NCI-H748 (cell line): ENCODE results near the gene KLF11.
A peak's percentile ranks its signal among the peaks of the same experiment; 100 is the strongest.

Experiments used
- DNase-seq: peaks from one replicate; lab custom pipeline; 2025; ENCODE audit not compliant: unreplicated experiment; lab: John Stamatoyannopoulos, UW

The KLF11 gene

DNA sequence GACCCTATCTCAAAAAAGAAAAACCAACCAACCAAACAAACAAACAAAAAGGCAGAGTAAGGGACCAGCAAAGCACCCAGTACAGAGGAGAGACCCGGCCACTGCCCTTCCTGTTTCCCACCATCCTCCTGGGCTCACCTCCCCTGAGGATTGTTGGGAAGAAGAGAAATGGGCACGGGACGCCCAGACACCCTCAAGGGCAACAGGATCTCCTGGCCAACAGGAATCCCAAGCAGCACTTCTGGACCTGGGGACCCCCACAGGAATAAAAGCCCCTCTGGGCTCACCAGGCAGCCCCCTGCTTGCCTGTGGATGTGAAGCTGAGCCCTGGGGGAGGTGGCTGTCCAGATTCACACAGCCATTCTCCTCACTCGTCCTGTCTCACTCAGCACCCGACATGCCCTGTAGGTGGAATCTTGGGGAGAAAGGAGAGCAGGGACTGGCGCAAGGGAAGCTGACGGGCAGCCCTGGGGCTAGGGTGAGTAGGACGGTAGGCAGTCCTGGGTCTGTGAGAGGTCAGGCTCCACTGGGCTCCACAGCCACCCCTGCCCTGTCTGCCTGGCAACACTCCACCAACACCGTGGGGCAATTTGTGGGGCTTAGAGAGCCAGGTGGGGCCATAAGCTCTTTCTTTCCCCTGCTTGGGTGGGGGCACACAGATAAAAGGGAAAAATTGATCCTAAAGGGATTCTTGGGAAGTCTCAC is 18.0 kb downstream of the KLF11 start:
- DNase-seq: no peak

- DNase-seq: no peak
Measured at GRCh38 chr2:10062931-10063365, 19.6 kb downstream of the KLF11 start.

DNA sequence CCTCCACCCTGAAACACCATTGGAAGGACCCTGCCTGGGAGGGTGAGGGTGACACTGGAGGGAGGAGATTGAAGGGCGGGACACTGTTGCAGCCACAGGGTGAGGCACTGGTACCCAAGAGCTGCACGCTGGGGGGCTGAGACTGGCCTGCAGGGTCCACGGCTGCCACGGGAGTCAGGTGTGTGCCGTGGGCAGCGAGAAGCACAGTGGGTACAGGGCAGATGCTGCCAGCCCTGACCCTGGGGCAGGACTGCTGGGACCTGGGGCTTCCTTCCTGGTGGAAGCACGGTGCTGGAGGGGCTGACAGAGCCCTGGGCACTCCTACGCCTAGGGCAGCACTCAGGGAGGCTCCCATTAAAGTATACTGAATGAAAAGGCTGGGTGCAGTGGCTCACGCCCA is 20.2 kb downstream of the KLF11 start:
- DNase-seq: no peak

GRCh38 chr2:10064932-10065772 is 21.8 kb downstream of the KLF11 start:
- no peak for DNase-seq

DNA sequence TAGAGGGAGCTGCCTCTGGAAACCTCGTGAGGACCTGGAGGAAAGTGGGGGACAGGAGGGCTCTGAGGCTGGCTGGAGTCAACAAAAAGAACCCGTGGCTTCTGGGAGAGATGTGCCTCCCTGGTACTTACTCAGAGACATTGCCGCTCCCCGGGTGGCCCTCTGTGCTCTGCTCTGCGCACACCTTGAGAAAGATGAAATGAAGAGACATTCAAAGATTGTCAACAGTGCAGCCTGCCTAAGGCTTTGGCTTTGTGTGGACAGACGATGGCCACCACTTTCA is 22.4 kb downstream of the KLF11 start:
- no peak for DNase-seq

- DNase-seq: no peak
Measured at GRCh38 chr2:10067330-10067729, 24.0 kb downstream of the KLF11 start.

DNA sequence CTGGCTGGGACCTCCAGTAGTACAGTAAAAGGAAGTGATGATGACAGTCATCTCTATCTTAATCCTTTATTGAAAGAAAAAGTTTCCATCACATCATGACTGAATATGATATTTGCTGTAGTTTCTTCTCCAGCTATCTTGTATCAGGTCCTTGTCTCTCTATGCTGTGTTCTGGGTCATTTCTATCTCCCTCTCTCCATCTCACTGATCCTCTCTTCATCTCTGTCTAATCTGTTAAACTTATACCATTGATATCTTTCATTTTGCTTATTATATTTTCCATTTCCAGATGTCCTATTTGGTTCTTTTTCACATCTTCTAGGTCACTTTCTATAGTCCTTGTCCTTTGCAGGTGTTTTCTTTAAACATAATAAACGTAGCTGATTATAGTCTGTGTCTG is 24.5 kb downstream of the KLF11 start:
- no peak for DNase-seq

DNA sequence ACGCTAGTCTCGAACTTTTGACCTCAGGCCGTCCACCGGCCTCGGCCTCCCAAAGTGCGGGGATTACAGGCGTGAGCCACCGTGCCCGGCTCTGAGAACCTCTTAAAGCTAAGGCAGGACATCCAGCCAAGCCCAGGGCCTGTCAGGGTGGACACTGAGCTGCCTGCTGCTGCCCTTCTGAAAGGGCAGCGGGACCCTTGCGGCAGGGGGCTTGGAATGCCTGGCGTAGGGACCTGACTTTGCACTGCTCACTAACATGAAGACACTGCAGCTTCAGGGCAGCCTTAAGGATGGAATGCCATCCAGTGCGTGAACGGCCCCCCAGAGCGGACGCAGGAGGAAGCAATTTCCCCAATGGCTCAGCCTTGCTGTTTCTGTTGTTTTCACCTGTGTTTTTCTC is 27.8 kb downstream of the KLF11 start:
- no peak for DNase-seq

GRCh38 chr2:10071595-10071994 is 28.2 kb downstream of the KLF11 start:
- DNase-seq: no peak

- DNase-seq: peak; percentile 89
Measured at GRCh38 chr2:10072656-10073480, 29.5 kb downstream of the KLF11 start.

DNA sequence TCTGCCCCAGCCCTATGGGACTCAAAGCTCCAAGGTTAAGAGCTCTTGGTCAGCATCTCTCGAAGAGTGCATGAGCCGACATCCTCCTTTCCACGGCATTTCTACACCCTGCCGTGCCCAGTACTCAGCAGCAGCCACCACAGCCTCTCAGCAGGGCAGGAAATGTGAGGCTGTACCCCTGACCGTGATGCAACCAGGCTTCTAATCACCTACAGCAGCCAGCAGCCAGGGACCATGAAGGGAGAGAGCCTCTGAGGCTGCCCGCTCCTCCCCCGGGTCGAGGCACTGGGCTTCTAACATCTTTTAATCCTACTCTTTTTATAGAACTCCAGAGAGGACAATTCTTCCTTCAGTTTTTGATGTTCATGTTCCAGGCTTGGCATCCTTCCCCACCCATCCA is 30.4 kb downstream of the KLF11 start:
- no peak for DNase-seq

DNA sequence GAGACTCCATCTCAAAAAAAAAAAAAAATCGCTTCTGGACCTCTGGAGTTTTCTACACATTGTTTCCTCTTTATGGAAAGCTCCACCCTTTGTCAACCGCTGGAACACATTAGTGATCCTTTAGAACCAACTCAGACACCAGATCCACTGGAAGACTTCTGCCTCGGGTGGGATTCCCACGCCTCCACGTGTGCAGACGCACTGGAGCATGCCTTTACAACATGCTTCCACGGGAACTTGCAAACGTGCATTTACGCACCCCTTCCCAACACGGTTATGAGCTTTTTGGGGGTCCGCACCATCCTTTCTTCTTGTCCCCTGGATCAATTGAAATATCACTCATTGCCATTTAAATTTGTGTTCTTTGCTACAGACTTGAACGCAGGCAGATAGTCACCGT is 31.8 kb downstream of the KLF11 start:
- DNase-seq: no peak

DNA sequence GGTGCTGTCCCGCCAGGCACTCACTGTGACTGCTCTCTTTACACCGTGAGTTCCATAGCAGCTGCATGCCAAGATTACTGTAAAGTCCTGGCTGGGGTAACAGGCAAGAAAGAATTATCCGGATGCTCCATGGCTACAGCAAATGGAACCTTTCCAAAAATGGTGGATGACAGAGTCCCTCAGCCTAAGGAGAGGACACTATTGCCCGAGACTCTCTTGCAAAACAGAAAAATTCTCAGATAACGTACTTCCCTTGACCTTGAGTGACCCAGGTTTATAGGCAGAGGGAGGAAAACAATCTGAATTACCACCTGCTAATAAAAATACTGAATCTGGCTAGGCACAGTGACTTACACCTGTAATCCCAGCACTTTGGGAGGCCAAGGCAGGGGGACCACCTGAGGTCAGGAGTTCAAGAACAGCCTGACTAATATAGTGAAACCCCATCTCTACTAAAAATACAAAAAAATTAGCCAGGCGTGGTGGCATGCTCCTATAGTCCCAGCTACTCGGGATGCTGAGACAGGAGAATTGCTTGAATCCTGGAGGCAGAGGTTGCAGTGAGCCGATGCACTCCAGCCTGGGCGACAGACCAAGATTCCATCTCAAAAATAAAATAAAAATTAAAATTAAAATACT is 32.3 kb downstream of the KLF11 start:
- no peak for DNase-seq

DNA sequence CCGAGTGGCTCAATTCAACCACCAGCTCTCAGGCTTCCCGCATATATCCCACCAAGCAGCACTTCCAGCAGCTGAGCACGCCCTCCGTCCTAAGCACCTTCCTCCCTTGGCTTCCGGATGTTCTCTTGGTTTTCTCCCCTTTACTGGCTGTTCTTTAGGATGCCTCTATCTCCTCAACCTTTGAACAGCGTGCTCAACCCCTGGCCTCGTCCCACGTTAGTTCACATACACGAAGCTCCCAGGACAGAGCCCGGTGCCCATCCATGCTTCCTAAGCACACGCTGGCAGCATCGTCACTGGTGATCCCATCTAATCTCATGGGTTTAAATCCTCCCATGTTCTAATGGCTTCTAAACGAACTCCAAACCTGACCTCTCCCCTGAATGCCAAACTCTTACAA is 33.2 kb downstream of the KLF11 start:
- no peak for DNase-seq

DNA sequence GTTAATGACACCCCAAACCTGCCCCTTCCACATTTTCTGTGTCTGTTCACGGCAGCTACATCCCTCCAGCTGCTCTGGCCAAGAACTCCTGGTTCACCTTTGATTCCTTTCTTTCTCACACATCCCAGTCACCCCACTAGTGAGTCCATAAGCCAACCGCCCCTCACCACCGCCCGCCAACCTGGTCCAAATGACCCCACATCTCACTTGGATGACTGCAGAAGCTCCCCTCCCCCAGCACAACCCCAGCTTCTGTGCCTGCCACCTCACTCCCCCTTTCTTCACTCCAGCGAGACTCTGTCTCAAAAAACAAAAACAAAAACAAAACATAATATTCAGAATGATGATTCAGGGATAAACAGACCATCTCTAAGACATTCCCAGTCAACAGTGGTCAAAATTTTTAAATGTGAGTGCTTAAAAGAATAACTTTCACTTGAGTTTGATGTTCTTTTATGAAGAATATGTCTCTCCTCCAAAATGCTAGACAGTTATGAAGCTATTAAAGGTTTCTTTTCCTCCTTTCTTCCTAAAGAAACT is 33.7 kb downstream of the KLF11 start:
- DNase-seq: no peak

- DNase-seq: no peak
Measured at GRCh38 chr2:10078001-10078400, 34.7 kb downstream of the KLF11 start.

GRCh38 chr2:10078704-10079265 is 35.4 kb downstream of the KLF11 start:
- DNase-seq: no peak

DNA sequence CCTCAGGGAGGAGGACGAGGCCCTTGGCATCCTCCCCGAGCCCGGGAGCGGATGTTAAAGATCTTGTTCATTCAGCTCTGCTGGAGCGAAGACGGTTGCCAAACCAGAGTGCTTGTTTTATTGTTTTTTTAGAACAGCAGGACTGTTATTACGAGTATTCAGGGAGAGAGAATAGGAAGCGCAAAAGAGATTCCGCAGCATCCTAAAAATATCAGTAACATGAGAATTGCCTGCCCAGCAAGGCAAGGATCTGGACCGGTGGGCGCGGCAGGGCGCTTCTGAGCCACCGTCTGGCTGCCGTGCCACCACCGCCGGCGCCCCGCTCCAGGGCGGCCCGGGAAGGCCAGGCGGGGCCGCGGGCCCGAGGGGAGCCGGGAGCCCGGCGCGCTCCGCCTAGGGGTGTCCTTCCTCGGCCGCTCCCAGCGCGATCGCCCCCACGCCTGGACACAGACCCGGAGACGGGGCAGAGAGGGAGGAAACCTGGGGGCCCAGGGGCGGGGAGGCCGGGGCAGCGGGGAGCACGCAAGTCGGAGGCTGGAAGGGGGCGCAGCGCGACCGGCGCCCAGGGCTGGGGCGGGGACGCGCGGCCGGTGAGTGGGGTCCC is 36.0 kb downstream of the KLF11 start:
- DNase-seq: peak; percentile 66

DNA sequence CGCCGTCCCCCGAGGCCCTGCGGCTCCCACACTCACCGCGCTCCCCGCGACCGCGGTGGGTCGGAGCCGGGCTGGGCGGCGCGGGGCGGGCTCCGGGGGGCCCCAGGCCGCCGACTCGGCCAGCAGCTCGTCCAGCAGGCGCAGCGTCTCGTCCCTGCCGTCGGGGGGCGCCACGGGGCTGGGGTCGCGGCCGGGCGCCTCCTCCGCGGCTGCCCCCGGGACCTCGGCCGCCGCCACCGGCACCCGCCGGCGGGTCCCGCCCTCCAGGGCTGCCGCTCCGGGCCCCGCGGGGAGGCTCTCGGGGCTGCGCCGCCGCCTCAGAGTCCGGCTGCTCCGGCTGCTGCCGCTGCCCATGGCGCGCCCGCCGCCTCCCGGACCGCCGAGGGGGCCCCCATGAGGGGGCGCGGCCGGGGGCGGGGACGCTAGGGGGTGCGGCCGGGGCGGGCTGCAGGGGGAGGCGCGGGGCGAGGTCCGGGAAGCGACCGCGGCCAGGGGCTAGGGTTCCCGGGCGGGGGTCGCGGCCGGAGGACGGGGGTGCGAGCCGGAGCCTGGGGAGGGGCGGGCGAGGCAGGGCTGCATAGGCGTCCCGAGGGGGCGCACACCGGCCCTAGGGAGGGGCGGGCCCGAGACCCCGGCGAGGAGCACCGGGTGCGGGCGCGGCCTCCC is 36.7 kb downstream of the KLF11 start, which contains the start of gene CYS1:
Gene CYS1, minus strand, starts transcription at position 542 of the 666 bp plus-strand sequence. Its CDS starts 188 bp downstream, at position 354.
- DNase-seq: peak; percentile 50
